HEK293 (cell line): ENCODE results near the gene KRTAP9-9.

Experiments used
- CTCF ChIA-PET: fragments of 350-600 bp; formaldehyde crosslinking; extraction: SDS; loops from one replicate; lab custom pipeline; 2021; ENCODE audit warnings: antibody characterized with exemption; lab: Yijun Ruan, JAX
- POLR2A ChIA-PET: fragments of 300-600 bp; formaldehyde crosslinking; extraction: SDS; loops from one replicate; lab custom pipeline; 2020; ENCODE audit warnings: antibody characterized with exemption, inconsistent platforms; lab: Yijun Ruan, JAX
- H3K27ac ChIP-seq: fragments of 200-500 bp; sonication (Bioruptor generic); 2 replicates; pipeline ENCODE4 v1.5.1; 2014; ENCODE audit warnings: low read depth, low read length, control low read depth, inconsistent platforms; ENCODE audit errors: extremely low read depth
- H3K36me3 ChIP-seq, 2 experiments: fragments of 200-500 bp in 1 of 2; sonication (Bioruptor generic) in 1 of 2; 1 replicate in 1 of 2; 2 replicates in 1 of 2; pipeline ENCODE4 v1.5.1; 2014 to 2017; ENCODE audit warnings: inconsistent platforms in 2 of 2, low read length in 2 of 2; ENCODE audit not compliant: control insufficient read depth in 2 of 2, insufficient read depth in 1 of 2
- H3K4me1 ChIP-seq: fragments of 200-500 bp; sonication (Bioruptor generic); 2 replicates; pipeline ENCODE4 v1.5.1; 2014; ENCODE audit warnings: mild to moderate bottlenecking, low read length, inconsistent platforms; ENCODE audit not compliant: control insufficient read depth, insufficient read depth
- H3K4me3 ChIP-seq: 2 replicates; pipeline ENCODE4 v1.5.1; 2011; ENCODE audit warnings: low read depth, mild to moderate bottlenecking, control low read depth, low read length, moderate library complexity
- H3K9me3 ChIP-seq: fragments of 200-500 bp; sonication (Bioruptor generic); 2 replicates; pipeline ENCODE4 v1.5.1; 2014; ENCODE audit warnings: low read depth, low read length, inconsistent platforms; ENCODE audit not compliant: control insufficient read depth, insufficient read depth
- HOXD13 ChIP-seq: sonication (generic); formaldehyde crosslinking; IDR thresholded peaks from 2 replicates; pipeline ENCODE4 v1.8.0; 2022; ENCODE audit warnings: missing genetic modification reagents, borderline replicate concordance
- KLF10 ChIP-seq: fragments of 450-650 bp; IDR thresholded peaks from 2 replicates; pipeline ENCODE4 v1.5.1; 2018; ENCODE audit warnings: missing biosample characterization, mild to moderate bottlenecking, missing genetic modification characterization
- PRDM1 ChIP-seq: fragments of 450-650 bp; formaldehyde crosslinking; IDR thresholded peaks from 2 replicates; pipeline ENCODE4; 2016; ENCODE audit warnings: missing biosample characterization, missing genetic modification characterization
- PRDM2 ChIP-seq: fragments of 450-650 bp; formaldehyde crosslinking; IDR thresholded peaks from 2 replicates; pipeline ENCODE4 v1.5.1; 2016; ENCODE audit warnings: missing biosample characterization, missing genetic modification characterization, borderline replicate concordance
- SCRT2 ChIP-seq: fragments of 450-650 bp; formaldehyde crosslinking; IDR thresholded peaks from 2 replicates; pipeline ENCODE4 v1.5.1; 2016; ENCODE audit warnings: missing biosample characterization, missing genetic modification characterization
- TSHZ1 ChIP-seq: fragments of 450-650 bp; formaldehyde crosslinking; IDR thresholded peaks from 2 replicates; pipeline ENCODE4 v1.5.1; 2016; ENCODE audit warnings: missing biosample characterization, missing genetic modification characterization, borderline replicate concordance
- ZNF214 ChIP-seq: fragments of 450-650 bp; formaldehyde crosslinking; IDR thresholded peaks from 2 replicates; pipeline ENCODE4 v1.5.1; 2017; ENCODE audit warnings: missing biosample characterization, mild to moderate bottlenecking, missing genetic modification characterization, borderline replicate concordance
- ZNF266 ChIP-seq: fragments of 450-650 bp; formaldehyde crosslinking; IDR thresholded peaks from 2 replicates; pipeline ENCODE4 v1.5.1; 2016; ENCODE audit warnings: missing biosample characterization, missing genetic modification characterization, low read depth
- ZNF280C ChIP-seq: fragments of 450-650 bp; formaldehyde crosslinking; IDR thresholded peaks from 2 replicates; pipeline ENCODE4 v1.5.1; 2016; ENCODE audit warnings: missing biosample characterization, missing genetic modification characterization
- ZNF354C ChIP-seq: fragments of 450-650 bp; formaldehyde crosslinking; IDR thresholded peaks from 2 replicates; pipeline ENCODE4 v1.5.1; 2016; ENCODE audit warnings: missing biosample characterization, missing genetic modification characterization, low read depth, borderline replicate concordance
- ZNF398 ChIP-seq: fragments of 450-650 bp; formaldehyde crosslinking; IDR thresholded peaks from 2 replicates; pipeline ENCODE4 v1.5.1; 2017; ENCODE audit warnings: missing biosample characterization, missing genetic modification characterization
- ZNF530 ChIP-seq: fragments of 450-650 bp; formaldehyde crosslinking; IDR thresholded peaks from 2 replicates; pipeline ENCODE4 v1.5.1; 2016; ENCODE audit warnings: low read depth, missing biosample characterization, missing genetic modification characterization
- ZNF623 ChIP-seq: fragments of 450-650 bp; formaldehyde crosslinking; IDR thresholded peaks from 2 replicates; pipeline ENCODE4 v1.5.1; 2016; ENCODE audit warnings: missing biosample characterization, missing genetic modification characterization
- ZNF639 ChIP-seq: fragments of 450-650 bp; formaldehyde crosslinking; IDR thresholded peaks from 2 replicates; pipeline ENCODE4 v1.5.1; 2016; ENCODE audit warnings: missing biosample characterization, missing genetic modification characterization
- ZNF670 ChIP-seq: fragments of 450-650 bp; formaldehyde crosslinking; IDR thresholded peaks from 2 replicates; pipeline ENCODE4 v1.5.1; 2016; ENCODE audit warnings: missing biosample characterization, missing genetic modification characterization, low read depth
- ZNF76 ChIP-seq: fragments of 450-650 bp; formaldehyde crosslinking; IDR thresholded peaks from 2 replicates; pipeline ENCODE4; 2016; ENCODE audit warnings: low read depth, missing biosample characterization, missing genetic modification characterization, borderline replicate concordance
- ZNF776 ChIP-seq: fragments of 450-650 bp; formaldehyde crosslinking; IDR thresholded peaks from 2 replicates; pipeline ENCODE4 v1.5.0; 2017; ENCODE audit warnings: missing biosample characterization, missing genetic modification characterization, borderline replicate concordance
- ZNF843 ChIP-seq: fragments of 450-650 bp; formaldehyde crosslinking; IDR thresholded peaks from 2 replicates; pipeline ENCODE4 v1.5.1; 2016; ENCODE audit warnings: missing biosample characterization, missing genetic modification characterization
- ZSCAN4 ChIP-seq: fragments of 450-650 bp; formaldehyde crosslinking; IDR thresholded peaks from 2 replicates; pipeline ENCODE4 v1.5.1; 2017; ENCODE audit warnings: missing biosample characterization, missing genetic modification characterization

The KRTAP9-9 gene

GRCh38 chr17:41263212-41263611, 8.0 kb downstream of the KRTAP9-9 start:
- Histone ChIP-seq H3K9me3 (no peaks in the 10 kb centered on the region), H3K4me1 (no peaks in the 10 kb centered on the region), H3K4me3 (no peak overlapping the region), H3K36me3 (no peaks in the 10 kb centered on the region)
- CTCF ChIA-PET: no interaction called here
- POLR2A ChIA-PET: no interaction called here
- TF ChIP-seq PRDM1 (no peak), ZNF76 (no peak)
- TF ChIP-seq, all 188 proteins: peak for 0
- no peak overlapping the region for H3K27ac ChIP-seq

- ChIA-PET CTCF (no interaction called here), POLR2A (no interaction called here)
- Histone ChIP-seq H3K27ac (no peak overlapping the region), H3K4me3 (no peak overlapping the region), H3K9me3 (no peaks in the 10 kb centered on the region), H3K4me1 (no peaks in the 10 kb centered on the region), H3K36me3 (no peaks in the 10 kb centered on the region)
- TF ChIP-seq TSHZ1 (tag by site-specific recombination) (no peak), ZNF776 (tag by site-specific recombination) (no peak), ZNF280C (no peak), ZNF398 (tag by site-specific recombination) (no peak), PRDM2 (tag by site-specific recombination) (no peak), ZNF843 (no peak), HOXD13 (CRISPR knock-in tag) (no peak), ZNF623 (tag by site-specific recombination) (no peak), ZNF214 (tag by site-specific recombination) (no peak), KLF10 (no peak), ZNF639 (tag by site-specific recombination) (no peak), ZSCAN4 (tag by site-specific recombination) (no peak), ZNF530 (tag by site-specific recombination) (no peak), ZNF354C (no peak), ZNF266 (no peak), ZNF670 (tag by site-specific recombination) (no peak), SCRT2 (tag by site-specific recombination) (no peak)
These were observed 9.4 kb downstream of the KRTAP9-9 start for GRCh38 chr17:41264599-41264998.
